HEK293 (cell line): ENCODE results near the gene PCDHGC4.

Source experiments
- CTCF ChIA-PET: fragments of 350-600 bp; formaldehyde crosslinking; extraction: SDS; loops from one replicate; lab custom pipeline; 2021; ENCODE audit warnings: antibody characterized with exemption; lab: Yijun Ruan, JAX
- POLR2A ChIA-PET: fragments of 300-600 bp; formaldehyde crosslinking; extraction: SDS; loops from one replicate; lab custom pipeline; 2020; ENCODE audit warnings: antibody characterized with exemption, inconsistent platforms; lab: Yijun Ruan, JAX
- H3K27ac ChIP-seq: fragments of 200-500 bp; sonication (Bioruptor generic); 2 replicates; pipeline ENCODE4 v1.5.1; 2014; ENCODE audit warnings: low read depth, low read length, control low read depth, inconsistent platforms; ENCODE audit errors: extremely low read depth
- H3K36me3 ChIP-seq, 2 experiments: fragments of 200-500 bp in 1 of 2; sonication (Bioruptor generic) in 1 of 2; 1 replicate in 1 of 2; 2 replicates in 1 of 2; pipeline ENCODE4 v1.5.1; 2014 to 2017; ENCODE audit warnings: inconsistent platforms in 2 of 2, low read length in 2 of 2; ENCODE audit not compliant: control insufficient read depth in 2 of 2, insufficient read depth in 1 of 2
- H3K4me1 ChIP-seq: fragments of 200-500 bp; sonication (Bioruptor generic); 2 replicates; pipeline ENCODE4 v1.5.1; 2014; ENCODE audit warnings: mild to moderate bottlenecking, low read length, inconsistent platforms; ENCODE audit not compliant: control insufficient read depth, insufficient read depth
- H3K4me3 ChIP-seq: 2 replicates; pipeline ENCODE4 v1.5.1; 2011; ENCODE audit warnings: low read depth, mild to moderate bottlenecking, control low read depth, low read length, moderate library complexity
- H3K9me3 ChIP-seq: fragments of 200-500 bp; sonication (Bioruptor generic); 2 replicates; pipeline ENCODE4 v1.5.1; 2014; ENCODE audit warnings: low read depth, low read length, inconsistent platforms; ENCODE audit not compliant: control insufficient read depth, insufficient read depth
- BCL11A ChIP-seq: fragments of 450-650 bp; formaldehyde crosslinking; IDR thresholded peaks from 2 replicates; pipeline ENCODE4 v1.5.1; 2016; ENCODE audit warnings: low read depth, missing biosample characterization, missing genetic modification characterization
- KLF16 ChIP-seq: fragments of 450-650 bp; formaldehyde crosslinking; IDR thresholded peaks from 2 replicates; pipeline ENCODE4 v1.5.1; 2017; ENCODE audit warnings: missing biosample characterization, missing genetic modification characterization
- MYNN ChIP-seq: fragments of 450-650 bp; formaldehyde crosslinking; IDR thresholded peaks from 2 replicates; pipeline ENCODE4 v1.5.1; 2016; ENCODE audit warnings: missing biosample characterization, missing genetic modification characterization, borderline replicate concordance
- SP2 ChIP-seq: fragments of 450-650 bp; formaldehyde crosslinking; IDR thresholded peaks from 2 replicates; pipeline ENCODE4 v1.5.1; 2016; ENCODE audit warnings: missing biosample characterization, missing genetic modification characterization
- ZFP69B ChIP-seq: fragments of 450-650 bp; formaldehyde crosslinking; IDR thresholded peaks from 2 replicates; pipeline ENCODE4 v1.5.1; 2016; ENCODE audit warnings: missing biosample characterization, missing genetic modification characterization
- ZNF10 ChIP-seq: fragments of 450-650 bp; formaldehyde crosslinking; IDR thresholded peaks from 2 replicates; pipeline ENCODE4 v1.5.1; 2017; ENCODE audit warnings: missing biosample characterization, missing genetic modification characterization
- ZNF132 ChIP-seq: fragments of 450-650 bp; formaldehyde crosslinking; IDR thresholded peaks from 2 replicates; pipeline ENCODE4 v1.5.1; 2017; ENCODE audit warnings: missing biosample characterization, missing genetic modification characterization, borderline replicate concordance
- ZNF2 ChIP-seq: fragments of 450-650 bp; formaldehyde crosslinking; IDR thresholded peaks from 2 replicates; pipeline ENCODE4 v1.5.1; 2016; ENCODE audit warnings: missing biosample characterization, missing genetic modification characterization
- ZNF214 ChIP-seq: fragments of 450-650 bp; formaldehyde crosslinking; IDR thresholded peaks from 2 replicates; pipeline ENCODE4 v1.5.1; 2017; ENCODE audit warnings: missing biosample characterization, mild to moderate bottlenecking, missing genetic modification characterization, borderline replicate concordance
- ZNF23 ChIP-seq: fragments of 450-650 bp; formaldehyde crosslinking; IDR thresholded peaks from 2 replicates; pipeline ENCODE4 v1.5.1; 2016; ENCODE audit warnings: missing biosample characterization, missing genetic modification characterization, borderline replicate concordance
- ZNF302 ChIP-seq: fragments of 450-650 bp; formaldehyde crosslinking; IDR thresholded peaks from 2 replicates; pipeline ENCODE4 v1.5.1; 2016; ENCODE audit warnings: missing biosample characterization, missing genetic modification characterization, low read depth
- ZNF366 ChIP-seq: fragments of 450-650 bp; formaldehyde crosslinking; conservative IDR thresholded peaks from 2 replicates; pipeline ENCODE4 v1.5.1; 2016; ENCODE audit warnings: missing biosample characterization, missing genetic modification characterization
- ZNF426 ChIP-seq: fragments of 450-650 bp; formaldehyde crosslinking; IDR thresholded peaks from 2 replicates; pipeline ENCODE4 v1.5.1; 2017; ENCODE audit warnings: missing biosample characterization, missing genetic modification characterization, mild to moderate bottlenecking, inconsistent platforms, moderate library complexity
- ZNF530 ChIP-seq: fragments of 450-650 bp; formaldehyde crosslinking; IDR thresholded peaks from 2 replicates; pipeline ENCODE4 v1.5.1; 2016; ENCODE audit warnings: low read depth, missing biosample characterization, missing genetic modification characterization
- ZNF555 ChIP-seq: fragments of 450-650 bp; formaldehyde crosslinking; conservative IDR thresholded peaks from 2 replicates; pipeline ENCODE4 v1.5.1; 2017; ENCODE audit warnings: missing biosample characterization, mild to moderate bottlenecking, missing genetic modification characterization, inconsistent platforms
- ZNF561 ChIP-seq: fragments of 450-650 bp; IDR thresholded peaks from 2 replicates; pipeline ENCODE4 v1.5.1; 2018; ENCODE audit warnings: missing biosample characterization, missing genetic modification characterization, borderline replicate concordance
- ZNF785 ChIP-seq: fragments of 450-650 bp; formaldehyde crosslinking; IDR thresholded peaks from 2 replicates; pipeline ENCODE4 v1.5.1; 2016; ENCODE audit warnings: missing biosample characterization, missing genetic modification characterization
- TF ChIP-seq, protein P1 (sequence below): fragments of 450-650 bp; formaldehyde crosslinking; IDR thresholded peaks from 2 replicates; pipeline ENCODE4 v1.5.0; 2017; ENCODE audit warnings: missing biosample characterization, missing genetic modification characterization, borderline replicate concordance
- TF ChIP-seq, protein P2 (sequence below): fragments of 450-650 bp; formaldehyde crosslinking; IDR thresholded peaks from 2 replicates; pipeline ENCODE4 v1.5.1; 2016; ENCODE audit warnings: missing biosample characterization, missing genetic modification characterization
- TF ChIP-seq, protein P3 (sequence below): fragments of 450-650 bp; formaldehyde crosslinking; IDR thresholded peaks from 2 replicates; pipeline ENCODE4 v1.5.1; 2016; ENCODE audit warnings: missing biosample characterization, missing genetic modification characterization, low read depth
- TF ChIP-seq, protein P4 (sequence below): fragments of 450-650 bp; formaldehyde crosslinking; optimal IDR thresholded peaks from 2 replicates; pipeline ENCODE3; 2016; ENCODE audit warnings: missing biosample characterization, mild to moderate bottlenecking, missing genetic modification characterization
- TF ChIP-seq, protein P5 (sequence below): fragments of 450-650 bp; formaldehyde crosslinking; IDR thresholded peaks from 2 replicates; pipeline ENCODE4 v1.5.1; 2017; ENCODE audit warnings: missing biosample characterization, missing genetic modification characterization
- TF ChIP-seq, protein P6 (sequence below): fragments of 450-650 bp; formaldehyde crosslinking; IDR thresholded peaks from 2 replicates; pipeline ENCODE4 v1.5.1; 2016; ENCODE audit warnings: missing biosample characterization, missing genetic modification characterization

Gene PCDHGC4

DNA sequence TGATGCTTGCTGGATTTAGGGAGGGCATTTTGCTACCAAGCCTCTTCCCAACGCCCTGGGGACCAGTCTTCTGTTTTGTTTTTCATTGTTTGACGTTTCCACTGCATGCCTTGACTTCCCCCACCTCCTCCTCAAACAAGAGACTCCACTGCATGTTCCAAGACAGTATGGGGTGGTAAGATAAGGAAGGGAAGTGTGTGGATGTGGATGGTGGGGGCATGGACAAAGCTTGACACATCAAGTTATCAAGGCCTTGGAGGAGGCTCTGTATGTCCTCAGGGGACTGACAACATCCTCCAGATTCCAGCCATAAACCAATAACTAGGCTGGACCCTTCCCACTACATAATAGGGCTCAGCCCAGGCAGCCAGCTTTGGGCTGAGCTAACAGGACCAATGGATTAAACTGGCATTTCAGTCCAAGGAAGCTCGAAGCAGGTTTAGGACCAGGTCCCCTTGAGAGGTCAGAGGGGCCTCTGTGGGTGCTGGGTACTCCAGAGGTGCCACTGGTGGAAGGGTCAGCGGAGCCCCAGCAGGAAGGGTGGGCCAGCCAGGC is 27.0 kb downstream of the PCDHGC4 start (continued):
- TF ChIP-seq, protein P1, sequence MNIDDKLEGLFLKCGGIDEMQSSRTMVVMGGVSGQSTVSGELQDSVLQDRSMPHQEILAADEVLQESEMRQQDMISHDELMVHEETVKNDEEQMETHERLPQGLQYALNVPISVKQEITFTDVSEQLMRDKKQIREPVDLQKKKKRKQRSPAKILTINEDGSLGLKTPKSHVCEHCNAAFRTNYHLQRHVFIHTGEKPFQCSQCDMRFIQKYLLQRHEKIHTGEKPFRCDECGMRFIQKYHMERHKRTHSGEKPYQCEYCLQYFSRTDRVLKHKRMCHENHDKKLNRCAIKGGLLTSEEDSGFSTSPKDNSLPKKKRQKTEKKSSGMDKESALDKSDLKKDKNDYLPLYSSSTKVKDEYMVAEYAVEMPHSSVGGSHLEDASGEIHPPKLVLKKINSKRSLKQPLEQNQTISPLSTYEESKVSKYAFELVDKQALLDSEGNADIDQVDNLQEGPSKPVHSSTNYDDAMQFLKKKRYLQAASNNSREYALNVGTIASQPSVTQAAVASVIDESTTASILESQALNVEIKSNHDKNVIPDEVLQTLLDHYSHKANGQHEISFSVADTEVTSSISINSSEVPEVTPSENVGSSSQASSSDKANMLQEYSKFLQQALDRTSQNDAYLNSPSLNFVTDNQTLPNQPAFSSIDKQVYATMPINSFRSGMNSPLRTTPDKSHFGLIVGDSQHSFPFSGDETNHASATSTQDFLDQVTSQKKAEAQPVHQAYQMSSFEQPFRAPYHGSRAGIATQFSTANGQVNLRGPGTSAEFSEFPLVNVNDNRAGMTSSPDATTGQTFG (tag by site-specific recombination), result no peak
- TF ChIP-seq BCL11A (tag by site-specific recombination) (no peak), ZNF214 (tag by site-specific recombination) (no peak), ZNF302 (tag by site-specific recombination) (no peak), KLF16 (tag by site-specific recombination) (no peak), ZFP69B (tag by site-specific recombination) (no peak), ZNF132 (no peak)
- TF ChIP-seq, protein P2, sequence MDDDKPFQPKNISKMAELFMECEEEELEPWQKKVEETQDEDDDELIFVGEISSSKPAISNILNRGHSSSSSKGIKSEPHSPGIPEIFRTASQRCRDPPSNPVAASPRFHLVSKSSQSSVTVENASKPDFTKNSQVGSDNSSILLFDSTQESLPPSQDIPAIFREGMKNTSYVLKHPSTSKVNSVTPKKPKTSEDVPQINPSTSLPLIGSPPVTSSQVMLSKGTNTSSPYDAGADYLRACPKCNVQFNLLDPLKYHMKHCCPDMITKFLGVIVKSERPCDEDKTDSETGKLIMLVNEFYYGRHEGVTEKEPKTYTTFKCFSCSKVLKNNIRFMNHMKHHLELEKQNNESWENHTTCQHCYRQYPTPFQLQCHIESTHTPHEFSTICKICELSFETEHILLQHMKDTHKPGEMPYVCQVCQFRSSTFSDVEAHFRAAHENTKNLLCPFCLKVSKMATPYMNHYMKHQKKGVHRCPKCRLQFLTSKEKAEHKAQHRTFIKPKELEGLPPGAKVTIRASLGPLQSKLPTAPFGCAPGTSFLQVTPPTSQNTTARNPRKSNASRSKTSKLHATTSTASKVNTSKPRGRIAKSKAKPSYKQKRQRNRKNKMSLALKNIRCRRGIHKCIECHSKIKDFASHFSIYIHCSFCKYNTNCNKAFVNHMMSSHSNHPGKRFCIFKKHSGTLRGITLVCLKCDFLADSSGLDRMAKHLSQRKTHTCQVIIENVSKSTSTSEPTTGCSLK, result no peak
- TF ChIP-seq, protein P3, sequence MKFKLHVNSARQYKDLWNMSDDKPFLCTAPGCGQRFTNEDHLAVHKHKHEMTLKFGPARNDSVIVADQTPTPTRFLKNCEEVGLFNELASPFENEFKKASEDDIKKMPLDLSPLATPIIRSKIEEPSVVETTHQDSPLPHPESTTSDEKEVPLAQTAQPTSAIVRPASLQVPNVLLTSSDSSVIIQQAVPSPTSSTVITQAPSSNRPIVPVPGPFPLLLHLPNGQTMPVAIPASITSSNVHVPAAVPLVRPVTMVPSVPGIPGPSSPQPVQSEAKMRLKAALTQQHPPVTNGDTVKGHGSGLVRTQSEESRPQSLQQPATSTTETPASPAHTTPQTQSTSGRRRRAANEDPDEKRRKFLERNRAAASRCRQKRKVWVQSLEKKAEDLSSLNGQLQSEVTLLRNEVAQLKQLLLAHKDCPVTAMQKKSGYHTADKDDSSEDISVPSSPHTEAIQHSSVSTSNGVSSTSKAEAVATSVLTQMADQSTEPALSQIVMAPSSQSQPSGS (tag by site-specific recombination), result no peak

DNA sequence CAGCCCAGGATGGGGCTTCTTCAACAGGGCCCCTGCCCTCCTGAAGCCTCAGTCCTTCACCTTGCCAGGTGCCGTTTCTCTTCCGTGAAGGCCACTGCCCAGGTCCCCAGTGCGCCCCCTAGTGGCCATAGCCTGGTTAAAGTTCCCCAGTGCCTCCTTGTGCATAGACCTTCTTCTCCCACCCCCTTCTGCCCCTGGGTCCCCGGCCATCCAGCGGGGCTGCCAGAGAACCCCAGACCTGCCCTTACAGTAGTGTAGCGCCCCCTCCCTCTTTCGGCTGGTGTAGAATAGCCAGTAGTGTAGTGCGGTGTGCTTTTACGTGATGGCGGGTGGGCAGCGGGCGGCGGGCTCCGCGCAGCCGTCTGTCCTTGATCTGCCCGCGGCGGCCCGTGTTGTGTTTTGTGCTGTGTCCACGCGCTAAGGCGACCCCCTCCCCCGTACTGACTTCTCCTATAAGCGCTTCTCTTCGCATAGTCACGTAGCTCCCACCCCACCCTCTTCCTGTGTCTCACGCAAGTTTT is 27.6 kb downstream of the PCDHGC4 start:
- ChIA-PET CTCF (interaction anchor here (0.5 to 5.8 kb wide), 23 partner anchors 10 to 434 kb away, joined by 3 to 67 read pairs (median 3); partner anchors contain the start of genes PCDHGA11, PCDHGA12, PCDHGA4 and PCDHGC5), POLR2A (no interaction called here)
- Histone ChIP-seq H3K4me1 (no peaks in the 10 kb centered on the region; the same call in 1 of the 2 replicates), H3K9me3 (no peaks in the 10 kb centered on the region), H3K4me3 (no peak overlapping the region), H3K36me3 (peaks cover 0 to 39% of the 10 kb centered on the region in 2 experiments; a peak in 1 of 3 replicates), H3K27ac (no peak overlapping the region)
- TF ChIP-seq SP2 (tag by site-specific recombination) (no peak), ZNF23 (tag by site-specific recombination) (no peak), ZNF426 (tag by site-specific recombination) (no peak), ZNF366 (tag by site-specific recombination) (no peak), ZNF785 (no peak), ZNF530 (tag by site-specific recombination) (no peak), ZNF10 (tag by site-specific recombination) (peak; percentile 72), ZNF561 (no peak), MYNN (tag by site-specific recombination) (no peak), ZNF555 (tag by site-specific recombination) (no peak), ZNF302 (tag by site-specific recombination) (no peak), ZNF2 (tag by site-specific recombination) (0 out of 2 replicates have a peak, but pooled peaks have one; percentile 23)
- TF ChIP-seq, protein P4, sequence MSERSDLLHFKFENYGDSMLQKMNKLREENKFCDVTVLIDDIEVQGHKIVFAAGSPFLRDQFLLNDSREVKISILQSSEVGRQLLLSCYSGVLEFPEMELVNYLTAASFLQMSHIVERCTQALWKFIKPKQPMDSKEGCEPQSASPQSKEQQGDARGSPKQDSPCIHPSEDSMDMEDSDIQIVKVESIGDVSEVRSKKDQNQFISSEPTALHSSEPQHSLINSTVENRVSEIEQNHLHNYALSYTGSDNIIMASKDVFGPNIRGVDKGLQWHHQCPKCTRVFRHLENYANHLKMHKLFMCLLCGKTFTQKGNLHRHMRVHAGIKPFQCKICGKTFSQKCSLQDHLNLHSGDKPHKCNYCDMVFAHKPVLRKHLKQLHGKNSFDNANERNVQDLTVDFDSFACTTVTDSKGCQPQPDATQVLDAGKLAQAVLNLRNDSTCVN (tag by site-specific recombination), result no peak
- TF ChIP-seq, protein P5, sequence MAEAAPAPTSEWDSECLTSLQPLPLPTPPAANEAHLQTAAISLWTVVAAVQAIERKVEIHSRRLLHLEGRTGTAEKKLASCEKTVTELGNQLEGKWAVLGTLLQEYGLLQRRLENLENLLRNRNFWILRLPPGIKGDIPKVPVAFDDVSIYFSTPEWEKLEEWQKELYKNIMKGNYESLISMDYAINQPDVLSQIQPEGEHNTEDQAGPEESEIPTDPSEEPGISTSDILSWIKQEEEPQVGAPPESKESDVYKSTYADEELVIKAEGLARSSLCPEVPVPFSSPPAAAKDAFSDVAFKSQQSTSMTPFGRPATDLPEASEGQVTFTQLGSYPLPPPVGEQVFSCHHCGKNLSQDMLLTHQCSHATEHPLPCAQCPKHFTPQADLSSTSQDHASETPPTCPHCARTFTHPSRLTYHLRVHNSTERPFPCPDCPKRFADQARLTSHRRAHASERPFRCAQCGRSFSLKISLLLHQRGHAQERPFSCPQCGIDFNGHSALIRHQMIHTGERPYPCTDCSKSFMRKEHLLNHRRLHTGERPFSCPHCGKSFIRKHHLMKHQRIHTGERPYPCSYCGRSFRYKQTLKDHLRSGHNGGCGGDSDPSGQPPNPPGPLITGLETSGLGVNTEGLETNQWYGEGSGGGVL, result no peak
- TF ChIP-seq, protein P6, sequence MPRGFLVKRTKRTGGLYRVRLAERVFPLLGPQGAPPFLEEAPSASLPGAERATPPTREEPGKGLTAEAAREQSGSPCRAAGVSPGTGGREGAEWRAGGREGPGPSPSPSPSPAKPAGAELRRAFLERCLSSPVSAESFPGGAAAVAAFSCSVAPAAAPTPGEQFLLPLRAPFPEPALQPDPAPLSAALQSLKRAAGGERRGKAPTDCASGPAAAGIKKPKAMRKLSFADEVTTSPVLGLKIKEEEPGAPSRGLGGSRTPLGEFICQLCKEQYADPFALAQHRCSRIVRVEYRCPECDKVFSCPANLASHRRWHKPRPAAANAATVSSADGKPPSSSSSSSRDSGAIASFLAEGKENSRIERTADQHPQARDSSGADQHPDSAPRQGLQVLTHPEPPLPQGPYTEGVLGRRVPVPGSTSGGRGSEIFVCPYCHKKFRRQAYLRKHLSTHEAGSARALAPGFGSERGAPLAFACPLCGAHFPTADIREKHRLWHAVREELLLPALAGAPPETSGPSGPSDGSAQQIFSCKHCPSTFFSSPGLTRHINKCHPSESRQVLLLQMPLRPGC (tag by site-specific recombination), result no peak
